ENCODE data around the gene HPS4. TPM values are rescaled to one million over a fixed set of nuclear protein-coding genes. Genes with fewer than 3 reads are reported as not detected.

HPS4 gene
- total RNA-seq, 4 donors from 2014 or later = 46.5 to 152 (median 62.9) TPM

- Histone ChIP-seq H3K9me3 (no peaks in the 10 kb centered on the region), H3K27ac (no peak overlapping the region), H3K27me3 (no peaks in the 10 kb centered on the region), H3K4me3 (no peak overlapping the region), H3K36me3 (peaks cover 63% of the 10 kb centered on the region), H3K4me1 (peaks cover 22% of the 10 kb centered on the region)
- DNase-seq (ENCODE audit: low spot score in 2 of 2) = no peak
- TF ChIP-seq EP300 (IDR thresholded peaks at IDR 0.05) (no peak), POLR2A (IDR thresholded peaks at IDR 0.05) (no peak), POLR2AphosphoS5 (IDR thresholded peaks at IDR 0.05) (no peak)
- TF ChIP-seq, protein P1, sequence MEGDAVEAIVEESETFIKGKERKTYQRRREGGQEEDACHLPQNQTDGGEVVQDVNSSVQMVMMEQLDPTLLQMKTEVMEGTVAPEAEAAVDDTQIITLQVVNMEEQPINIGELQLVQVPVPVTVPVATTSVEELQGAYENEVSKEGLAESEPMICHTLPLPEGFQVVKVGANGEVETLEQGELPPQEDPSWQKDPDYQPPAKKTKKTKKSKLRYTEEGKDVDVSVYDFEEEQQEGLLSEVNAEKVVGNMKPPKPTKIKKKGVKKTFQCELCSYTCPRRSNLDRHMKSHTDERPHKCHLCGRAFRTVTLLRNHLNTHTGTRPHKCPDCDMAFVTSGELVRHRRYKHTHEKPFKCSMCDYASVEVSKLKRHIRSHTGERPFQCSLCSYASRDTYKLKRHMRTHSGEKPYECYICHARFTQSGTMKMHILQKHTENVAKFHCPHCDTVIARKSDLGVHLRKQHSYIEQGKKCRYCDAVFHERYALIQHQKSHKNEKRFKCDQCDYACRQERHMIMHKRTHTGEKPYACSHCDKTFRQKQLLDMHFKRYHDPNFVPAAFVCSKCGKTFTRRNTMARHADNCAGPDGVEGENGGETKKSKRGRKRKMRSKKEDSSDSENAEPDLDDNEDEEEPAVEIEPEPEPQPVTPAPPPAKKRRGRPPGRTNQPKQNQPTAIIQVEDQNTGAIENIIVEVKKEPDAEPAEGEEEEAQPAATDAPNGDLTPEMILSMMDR (IDR thresholded peaks at IDR 0.05) = no peak
Observed at GRCh38 chr22:26508148-26508547, 24.6 kb upstream of the HPS4 start.

GRCh38 chr22:26503758-26504157, 20.2 kb upstream of the HPS4 start:
- H3K27me3 ChIP-seq = no peaks in the 10 kb centered on the region
- H3K4me1 ChIP-seq = peaks cover 7% of the 10 kb centered on the region
- no peak overlapping the region for H3K27ac ChIP-seq
- H3K9me3 ChIP-seq = no peaks in the 10 kb centered on the region
- TF ChIP-seq EP300 (IDR thresholded peaks at IDR 0.05) (no peak), POLR2AphosphoS5 (IDR thresholded peaks at IDR 0.05) (no peak), POLR2A (IDR thresholded peaks at IDR 0.05) (no peak)
- TF ChIP-seq, protein P1 (IDR thresholded peaks at IDR 0.05) = no peak
- no peak for DNase-seq (ENCODE audit: low spot score in 2 of 2)
- peaks cover 93% of the 10 kb centered on the region for H3K36me3 ChIP-seq
- 78% methylated on average over 1 of the region's 1 CpG for WGBS
- H3K4me3 ChIP-seq = no peak overlapping the region

DNA sequence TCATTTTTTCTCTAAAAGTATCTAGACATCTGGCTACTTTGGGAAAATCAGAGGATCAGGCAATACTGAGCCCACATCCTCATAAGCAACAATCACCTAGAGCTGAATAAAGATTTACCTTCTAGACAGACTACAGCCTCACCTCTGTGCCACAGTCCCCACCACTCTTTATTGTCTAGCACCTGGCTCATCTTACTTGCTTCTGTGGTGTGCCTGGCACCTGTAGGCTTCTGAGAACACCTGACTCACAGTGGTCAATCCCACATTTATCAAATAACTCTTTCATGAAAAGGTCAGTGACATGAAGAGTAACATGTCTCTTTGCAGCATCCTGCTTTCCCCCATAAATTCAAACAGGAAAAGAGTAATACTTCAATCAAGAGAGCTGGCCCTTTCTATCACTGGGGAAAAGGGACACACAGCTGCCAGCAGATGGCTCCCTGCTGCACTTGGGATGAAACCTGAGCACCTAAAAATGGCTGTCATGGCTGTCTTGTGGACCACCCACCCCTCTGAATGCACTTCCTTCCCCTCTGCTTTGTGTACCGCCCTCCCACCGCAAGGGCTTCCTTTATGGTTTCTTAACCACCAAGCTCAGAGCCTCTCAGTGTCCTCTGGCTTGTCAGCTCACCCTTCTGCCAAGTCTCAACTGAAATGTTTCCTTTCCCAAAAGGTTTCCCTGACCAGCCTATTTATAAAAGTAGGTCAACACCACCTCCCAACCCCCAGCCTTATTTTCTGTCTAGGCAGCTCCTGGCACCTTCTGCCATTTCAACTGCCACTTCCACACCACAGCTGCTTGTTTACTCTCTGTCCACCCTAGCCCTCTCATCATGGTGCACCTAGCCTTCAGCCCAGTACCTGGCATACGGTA, 19.3 kb upstream of the HPS4 start:
- Histone ChIP-seq H3K27ac (no peak overlapping the region), H3K27me3 (no peaks in the 10 kb centered on the region), H3K4me3 (no peak overlapping the region), H3K9me3 (no peaks in the 10 kb centered on the region), H3K36me3 (peaks cover 93% of the 10 kb centered on the region), H3K4me1 (peaks cover 7% of the 10 kb centered on the region)
- 35% methylated on average over 3 of the region's 3 CpGs for whole genome bisulfite sequencing
- no peak for DNase-seq (ENCODE audit: low spot score in 2 of 2)
- TF ChIP-seq, protein P1 (IDR thresholded peaks at IDR 0.05) = no peak
- TF ChIP-seq EP300 (IDR thresholded peaks at IDR 0.05) = no peak
- TF ChIP-seq POLR2AphosphoS5 (IDR thresholded peaks at IDR 0.05) = no peak
- TF ChIP-seq POLR2A (IDR thresholded peaks at IDR 0.05) = no peak

- WGBS = 98% methylated on average over 2 of the region's 2 CpGs
- no peaks in the 10 kb centered on the region for H3K27me3 ChIP-seq
- no peak overlapping the region for H3K4me3 ChIP-seq
- peaks cover 7% of the 10 kb centered on the region for H3K4me1 ChIP-seq
- no peaks in the 10 kb centered on the region for H3K9me3 ChIP-seq
- no peak for DNase-seq (ENCODE audit: low spot score in 2 of 2)
- TF ChIP-seq, protein P1 (IDR thresholded peaks at IDR 0.05) = no peak
- no peak for TF ChIP-seq POLR2AphosphoS5 (IDR thresholded peaks at IDR 0.05)
- TF ChIP-seq EP300 (IDR thresholded peaks at IDR 0.05) = no peak
- TF ChIP-seq POLR2A (IDR thresholded peaks at IDR 0.05) = no peak
- peaks cover 100% of the 10 kb centered on the region for H3K36me3 ChIP-seq
- H3K27ac ChIP-seq = no peak overlapping the region
Observed at GRCh38 chr22:26501996-26502395, 18.4 kb upstream of the HPS4 start.

GRCh38 chr22:26499188-26499703, 15.7 kb upstream of the HPS4 start:
- peaks cover 11% of the 10 kb centered on the region for H3K4me1 ChIP-seq
- DNase-seq (ENCODE audit: low spot score in 2 of 2) = no peak
- no peaks in the 10 kb centered on the region for H3K27me3 ChIP-seq
- no peak overlapping the region for H3K4me3 ChIP-seq
- H3K27ac ChIP-seq = no peak overlapping the region
- peaks cover 99% of the 10 kb centered on the region for H3K36me3 ChIP-seq
- 92% methylated on average over 21 of the region's 25 CpGs for WGBS
- TF ChIP-seq EP300 (IDR thresholded peaks at IDR 0.05) (no peak), POLR2A (IDR thresholded peaks at IDR 0.05) (no peak), POLR2AphosphoS5 (IDR thresholded peaks at IDR 0.05) (no peak)
- TF ChIP-seq, protein P1 (IDR thresholded peaks at IDR 0.05) = no peak
- H3K9me3 ChIP-seq = no peaks in the 10 kb centered on the region
